ENCODE results near the gene EMSY.

EMSY gene

GRCh38 chr11:76469141-76469540, 24.3 kb downstream of the EMSY start:
- Histone ChIP-seq H3K27ac (replicated peaks) (no peak overlapping the region), H3K4me3 (replicated peaks; ENCODE audit: insufficient read depth, low read length) (no peak overlapping the region), H3K27me3 (ENCODE audit: insufficient read depth, poor library complexity, severe bottlenecking) (no peaks in the 10 kb centered on the region)
- TF ChIP-seq SPI1 (IDR thresholded peaks at IDR 0.05; ENCODE audit: borderline replicate concordance, low read depth) (no peak), GABPA (IDR thresholded peaks at IDR 0.05; ENCODE audit: low read depth) (no peak), CTCF (IDR thresholded peaks at IDR 0.05; ENCODE audit: insufficient read depth, low read length) (no peak), POLR2AphosphoS5 (IDR thresholded peaks at IDR 0.05; ENCODE audit: low read depth) (no peak), REST (IDR thresholded peaks at IDR 0.05; ENCODE audit: insufficient replicate concordance, low read depth) (no peak)
- DNase-seq (ENCODE audit: low read depth in 1 of 2, low spot score in 1 of 2): no peak

- TF ChIP-seq SPI1 (IDR thresholded peaks at IDR 0.05; ENCODE audit: borderline replicate concordance, low read depth) (no peak), POLR2AphosphoS5 (IDR thresholded peaks at IDR 0.05; ENCODE audit: low read depth) (no peak), GABPA (IDR thresholded peaks at IDR 0.05; ENCODE audit: low read depth) (no peak), REST (IDR thresholded peaks at IDR 0.05; ENCODE audit: insufficient replicate concordance, low read depth) (no peak), CTCF (IDR thresholded peaks at IDR 0.05; ENCODE audit: insufficient read depth, low read length) (no peak)
- Histone ChIP-seq H3K27ac (replicated peaks) (no peak overlapping the region), H3K27me3 (ENCODE audit: insufficient read depth, poor library complexity, severe bottlenecking) (no peaks in the 10 kb centered on the region), H3K4me3 (replicated peaks; ENCODE audit: insufficient read depth, low read length) (no peak overlapping the region)
- DNase-seq (ENCODE audit: low read depth in 1 of 2, low spot score in 1 of 2): no peak
Measured at GRCh38 chr11:76471382-76471781, 26.6 kb downstream of the EMSY start.

- Histone ChIP-seq H3K27me3 (ENCODE audit: insufficient read depth, poor library complexity, severe bottlenecking) (no peaks in the 10 kb centered on the region), H3K4me3 (replicated peaks; ENCODE audit: insufficient read depth, low read length) (no peak overlapping the region), H3K27ac (replicated peaks) (no peak overlapping the region)
- DNase-seq (ENCODE audit: low read depth in 1 of 2, low spot score in 1 of 2): no peak
- TF ChIP-seq GABPA (IDR thresholded peaks at IDR 0.05; ENCODE audit: low read depth): no peak
- TF ChIP-seq POLR2AphosphoS5 (IDR thresholded peaks at IDR 0.05; ENCODE audit: low read depth): no peak
- TF ChIP-seq CTCF (IDR thresholded peaks at IDR 0.05; ENCODE audit: insufficient read depth, low read length): no peak
- TF ChIP-seq SPI1 (IDR thresholded peaks at IDR 0.05; ENCODE audit: borderline replicate concordance, low read depth): no peak
Measured at GRCh38 chr11:76480241-76480640, 35.4 kb downstream of the EMSY start.

- no peak for DNase-seq (ENCODE audit: low read depth in 1 of 2, low spot score in 1 of 2)
- no peak for TF ChIP-seq CTCF (IDR thresholded peaks at IDR 0.05; ENCODE audit: insufficient read depth, low read length)
- TF ChIP-seq GABPA (IDR thresholded peaks at IDR 0.05; ENCODE audit: low read depth): no peak
- TF ChIP-seq SPI1 (IDR thresholded peaks at IDR 0.05; ENCODE audit: borderline replicate concordance, low read depth): no peak
- TF ChIP-seq REST (IDR thresholded peaks at IDR 0.05; ENCODE audit: insufficient replicate concordance, low read depth): no peak
- no peak for TF ChIP-seq POLR2AphosphoS5 (IDR thresholded peaks at IDR 0.05; ENCODE audit: low read depth)
- Histone ChIP-seq H3K27ac (replicated peaks) (no peak overlapping the region), H3K27me3 (ENCODE audit: insufficient read depth, poor library complexity, severe bottlenecking) (no peaks in the 10 kb centered on the region), H3K4me3 (replicated peaks; ENCODE audit: insufficient read depth, low read length) (no peak overlapping the region)
Measured at GRCh38 chr11:76491644-76492043, 46.8 kb downstream of the EMSY start.

Data from HL-60 (cell line).